ENCODE data around the gene TMC5. TPM values are rescaled to one million over a fixed set of nuclear protein-coding genes. Genes with fewer than 3 reads are reported as not detected.

Gene TMC5
- polyA plus RNA-seq, 3 donors = 0.26 to 0.81 (median 0.36) TPM

GRCh38 chr16:19503461-19504075, 85.9 kb downstream of the TMC5 start:
- no peak for DNase-seq

- no peak for DNase-seq
Observed at GRCh38 chr16:19505600-19506303, 88.1 kb downstream of the TMC5 start.

GRCh38 chr16:19506965-19507364, 89.3 kb downstream of the TMC5 start:
- DNase-seq = no peak

GRCh38 chr16:19507867-19508266, 90.2 kb downstream of the TMC5 start:
- no peak for DNase-seq

GRCh38 chr16:19512297-19512696, 94.6 kb downstream of the TMC5 start:
- DNase-seq = no peak

- DNase-seq = no peak
Observed at GRCh38 chr16:19513377-19514053, 95.8 kb downstream of the TMC5 start.

GRCh38 chr16:19515757-19516156, 98.1 kb downstream of the TMC5 start:
- DNase-seq = no peak

- no peak for DNase-seq
Observed at GRCh38 chr16:19517424-19518089, 99.9 kb downstream of the TMC5 start.

GRCh38 chr16:19518388-19518787, 100.7 kb downstream of the TMC5 start:
- DNase-seq = no peak

- no peak for DNase-seq
Observed at GRCh38 chr16:19520861-19521331, 103.2 kb downstream of the TMC5 start.

GRCh38 chr16:19521471-19522396, 104.1 kb downstream of the TMC5 start, which contains the start of gene GDE1:
Gene GDE1, minus strand, starts transcription at chr16:19522098. Its CDS starts 134 bp downstream, at chr16:19521964.
- peak; percentile 93 for DNase-seq

GRCh38 chr16:19522397-19522732, 104.7 kb downstream of the TMC5 start:
- no peak for DNase-seq

- no peak for DNase-seq
Observed at GRCh38 chr16:19522760-19523159, 105.1 kb downstream of the TMC5 start.

GRCh38 chr16:19523184-19523558, 105.5 kb downstream of the TMC5 start:
- DNase-seq = no peak

- peak; percentile 96 for DNase-seq
Observed at GRCh38 chr16:19523559-19524355, 106.1 kb downstream of the TMC5 start, which contains the start of gene CCP110. Gene CCP110, plus strand, starts transcription at chr16:19523942. Its CDS starts 3,940 bp downstream, at chr16:19527882.

GRCh38 chr16:19524356-19524615, 106.6 kb downstream of the TMC5 start:
- DNase-seq = no peak

GRCh38 chr16:19524616-19525384, 107.1 kb downstream of the TMC5 start:
- DNase-seq = no peak

GRCh38 chr16:19525385-19525723, 107.7 kb downstream of the TMC5 start:
- no peak for DNase-seq

- no peak for DNase-seq
Observed at GRCh38 chr16:19527161-19527560, 109.5 kb downstream of the TMC5 start.

- no peak for DNase-seq
Observed at GRCh38 chr16:19528666-19529065, 111.0 kb downstream of the TMC5 start.
